H4 (cell line): ENCODE measurements around the gene C2CD2. TPM values are rescaled to one million over a fixed set of nuclear protein-coding genes. Genes with fewer than 3 reads are reported as not detected.

Experiments
- DNase-seq: peaks from one replicate; pipeline ENCODE4 v3.0.0-alpha.2; 2015; ENCODE audit warnings: low spot score
- total RNA-seq: library from RNA; depleted of rRNA; stranded (reverse); fragments of >200 nt; shearing (Covaris generic); gene quantifications from 2 replicates; pipeline ENCODE4 v1.2.3, GENCODE V29; 2014

The C2CD2 gene
- total RNA-seq, 1 experiment from 2014 or later, result 15.7 TPM

GRCh38 chr21:41867313-41867712 is 86.5 kb downstream of the C2CD2 start:
- no peak for DNase-seq

DNA sequence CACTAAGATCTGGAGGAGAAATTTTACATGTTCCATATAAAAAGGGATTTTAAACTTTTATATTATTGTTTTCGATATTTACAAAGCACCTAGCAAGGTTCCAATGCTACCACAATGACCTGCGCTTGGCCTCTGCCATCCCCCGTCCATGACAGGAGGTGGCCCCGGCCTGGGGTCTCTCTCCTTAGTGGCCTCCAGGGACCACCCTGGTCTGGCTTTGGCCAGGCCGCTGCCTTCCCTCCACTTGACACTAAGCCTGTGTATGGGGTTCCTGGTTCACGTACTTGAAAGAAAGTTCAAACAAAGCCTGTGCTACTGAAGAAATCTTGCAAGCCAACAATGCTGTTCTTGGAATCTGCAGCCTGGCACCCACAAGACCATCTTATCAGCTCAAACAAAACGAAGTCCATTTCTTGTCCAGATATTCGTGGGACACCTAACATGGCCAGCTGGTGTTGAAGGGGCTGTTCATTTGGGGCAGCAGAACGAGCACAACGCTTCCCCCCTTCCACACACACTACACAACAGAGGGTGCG is 87.5 kb downstream of the C2CD2 start:
- no peak for DNase-seq

GRCh38 chr21:41865002-41865777 is 88.6 kb downstream of the C2CD2 start:
- DNase-seq, result no peak

DNA sequence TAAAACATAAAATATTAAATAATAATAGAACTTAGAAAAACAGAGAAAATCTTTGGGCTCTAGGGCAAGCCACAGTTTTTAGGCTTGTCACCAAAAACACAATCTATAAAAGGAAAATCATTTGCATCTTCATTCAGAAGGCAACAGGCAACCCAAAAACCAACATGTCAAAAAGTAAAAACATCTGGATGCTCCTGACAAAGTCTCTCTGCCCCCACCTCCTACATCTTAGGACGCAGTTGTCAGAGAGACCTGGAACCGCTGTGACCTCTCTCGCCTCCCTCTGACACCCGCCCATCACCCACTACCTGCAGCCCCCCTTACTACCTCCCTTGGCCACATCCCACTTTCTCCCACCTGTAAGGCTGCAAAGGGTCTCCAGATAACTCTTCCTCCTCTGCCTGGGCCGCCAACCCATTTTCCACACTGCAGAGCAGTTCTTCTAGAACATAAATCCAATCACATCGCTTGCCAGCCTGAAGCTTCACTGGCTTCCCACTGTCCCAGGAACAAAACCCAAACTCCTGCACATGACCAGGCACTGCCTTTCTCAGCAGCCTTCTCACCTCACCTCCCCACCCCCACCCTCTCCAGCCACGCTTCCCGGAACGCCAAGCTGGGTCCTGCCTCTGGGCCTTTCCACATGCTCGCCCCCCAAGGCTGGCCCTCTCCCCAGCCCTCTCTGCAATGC is 89.4 kb downstream of the C2CD2 start:
- no peak for DNase-seq

- no peak for DNase-seq
These were observed 90.4 kb downstream of the C2CD2 start for GRCh38 chr21:41863439-41863740.

- DNase-seq, result no peak
These were observed 91.8 kb downstream of the C2CD2 start for GRCh38 chr21:41861987-41862386.

GRCh38 chr21:41861255-41861654 is 92.6 kb downstream of the C2CD2 start:
- DNase-seq, result no peak

DNA sequence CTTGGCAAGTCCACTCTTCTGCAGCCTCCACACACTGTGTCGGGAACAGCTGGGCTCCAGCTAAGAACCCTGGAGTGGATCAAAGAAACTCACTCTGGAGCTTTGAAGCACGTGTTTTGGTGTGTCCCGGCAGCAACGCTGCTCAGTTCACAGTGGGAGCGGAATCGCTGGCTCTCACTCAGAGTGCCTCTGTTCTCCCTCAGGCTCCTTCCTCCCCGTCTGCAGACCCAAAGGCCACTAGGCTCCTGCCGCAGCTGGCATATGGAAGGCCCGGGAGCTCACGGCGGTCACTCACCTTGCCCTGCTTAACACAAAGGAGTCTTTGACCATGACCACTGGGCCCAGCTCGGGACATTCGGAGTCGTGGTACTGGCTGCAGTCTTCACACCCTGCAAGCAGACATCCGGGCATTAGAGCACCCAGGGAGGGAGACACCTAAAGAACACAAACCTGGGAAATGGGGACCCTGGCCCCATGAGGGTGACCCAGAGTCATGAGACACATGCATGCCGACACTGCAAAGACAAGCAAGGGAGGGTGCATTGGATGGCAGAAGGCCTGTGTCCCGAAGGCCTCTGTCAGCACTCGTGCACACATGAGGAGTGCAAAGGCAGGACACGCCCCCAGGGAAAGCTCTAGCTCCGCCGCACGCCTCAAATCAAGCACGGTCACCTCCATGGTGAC is 94.4 kb downstream of the C2CD2 start:
- DNase-seq, result no peak

- no peak for DNase-seq
These were observed 95.1 kb downstream of the C2CD2 start for GRCh38 chr21:41858466-41859296.

DNA sequence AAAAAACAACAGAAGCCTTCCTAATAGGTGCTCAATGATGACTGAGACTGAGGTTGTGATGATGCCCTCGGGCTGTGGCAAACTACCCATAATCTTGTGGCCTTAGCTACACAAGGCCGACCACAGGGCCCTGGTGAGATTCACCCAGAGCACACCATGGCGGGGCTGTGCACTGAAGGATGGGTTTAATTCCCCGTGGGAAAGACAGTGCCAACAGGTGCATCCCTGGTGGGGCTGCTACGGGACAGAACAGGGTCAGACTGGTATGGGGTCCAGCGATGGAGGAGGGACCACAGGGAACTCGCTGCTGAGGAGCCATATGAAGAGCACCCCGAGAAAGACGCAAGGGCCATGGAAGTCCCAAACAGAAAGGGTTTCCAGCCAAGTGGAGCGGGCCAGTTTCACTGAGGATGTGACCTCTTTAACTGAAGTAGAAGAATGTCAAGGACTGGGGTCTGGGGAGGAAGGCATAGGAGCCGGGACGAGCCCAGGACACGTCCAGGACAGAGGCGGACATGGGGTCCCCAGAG is 96.0 kb downstream of the C2CD2 start:
- no peak for DNase-seq

DNA sequence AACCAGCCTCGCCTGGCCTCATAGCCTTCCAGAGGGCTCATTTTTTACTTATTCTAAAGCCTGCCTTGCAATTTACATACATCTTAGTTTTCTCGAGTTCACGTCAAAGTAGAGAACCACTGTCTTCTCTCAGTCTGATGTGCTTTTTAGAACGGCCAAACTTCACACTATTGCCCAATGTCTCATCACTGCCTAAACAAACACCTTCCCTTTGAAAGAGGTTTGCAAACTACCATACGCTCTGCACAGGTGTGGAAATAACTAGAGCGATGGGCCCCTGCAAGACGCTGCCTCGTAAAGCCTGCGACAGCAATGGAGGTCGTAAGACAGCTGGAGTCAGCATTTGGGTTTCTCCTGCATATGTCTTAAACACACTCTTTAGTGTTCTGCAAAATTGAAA is 97.2 kb downstream of the C2CD2 start:
- no peak for DNase-seq

GRCh38 chr21:41854426-41854995 is 99.3 kb downstream of the C2CD2 start:
- DNase-seq, result no peak

- DNase-seq, result no peak
These were observed 100.9 kb downstream of the C2CD2 start for GRCh38 chr21:41852929-41853320.

DNA sequence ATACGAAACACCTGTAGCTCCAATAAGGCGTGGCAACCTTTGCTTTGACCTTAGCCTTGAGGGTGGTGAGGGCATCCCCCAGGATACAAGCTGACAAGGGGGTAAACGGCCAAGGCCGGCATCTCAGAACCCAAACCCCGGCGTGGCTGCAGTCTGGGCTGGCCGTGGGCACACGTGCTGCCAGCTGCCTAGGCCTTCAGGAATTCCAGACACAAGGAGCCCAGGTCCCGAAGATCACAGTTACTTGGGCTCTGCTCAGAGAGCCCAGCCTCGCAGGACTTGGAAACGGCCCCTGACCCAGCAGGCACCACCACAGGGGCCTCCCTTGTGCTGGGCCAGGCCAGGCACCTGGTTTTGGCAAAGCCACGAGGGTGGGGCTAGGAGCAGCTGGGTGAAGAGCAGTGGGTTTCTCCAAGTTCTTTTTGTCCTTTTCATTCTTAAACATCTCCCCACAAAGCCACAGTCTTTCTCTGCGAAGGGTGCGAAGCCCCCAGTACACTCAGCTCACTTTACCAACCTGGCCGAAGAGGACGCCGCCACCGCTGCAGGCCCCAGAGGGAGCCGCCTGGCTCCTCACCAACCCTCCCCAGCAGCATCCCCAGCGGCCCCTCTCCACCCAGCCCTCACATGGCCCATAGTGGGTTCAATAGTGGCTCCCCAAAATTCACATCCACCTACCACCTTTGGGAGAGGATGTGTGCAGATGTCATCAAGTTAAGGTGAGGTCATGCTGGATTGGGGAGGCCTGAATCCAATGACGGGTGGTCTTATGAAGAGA is 101.5 kb downstream of the C2CD2 start:
- no peak for DNase-seq

DNA sequence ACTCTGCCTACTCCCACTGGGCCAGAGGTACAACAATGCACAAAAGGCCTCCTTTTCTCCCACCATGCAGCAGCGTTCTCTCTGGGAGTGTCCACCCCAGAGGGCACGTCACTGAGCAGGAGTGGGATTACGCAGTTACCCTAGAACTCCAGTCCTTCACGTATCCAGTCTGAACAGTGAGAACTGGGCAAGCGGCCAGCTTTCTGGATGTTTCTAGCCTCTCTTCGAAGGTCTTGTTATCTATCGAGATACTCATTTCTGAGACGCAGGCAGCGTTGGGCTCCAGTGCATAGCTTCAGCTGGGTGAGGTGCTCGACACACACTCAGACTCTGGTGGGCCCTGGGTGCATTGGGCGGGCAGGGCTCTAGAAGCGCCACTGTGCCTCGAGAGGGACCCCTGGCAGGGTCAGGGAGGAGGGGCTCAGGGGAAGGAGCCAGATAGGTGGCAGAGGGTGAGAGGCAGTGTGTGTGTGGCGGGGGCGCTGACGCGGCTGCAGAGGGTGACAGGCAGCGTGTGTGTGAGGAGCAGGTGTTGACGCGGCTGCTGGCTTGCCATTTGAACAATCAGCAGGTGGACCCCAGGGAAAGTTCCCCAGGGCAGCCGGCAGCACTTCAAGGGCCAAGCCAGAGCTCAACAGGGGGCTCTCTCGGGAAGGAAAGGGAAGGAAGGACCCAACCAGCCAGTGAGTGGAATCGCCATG is 102.6 kb downstream of the C2CD2 start:
- DNase-seq, result no peak

GRCh38 chr21:41850085-41850484 is 103.7 kb downstream of the C2CD2 start:
- no peak for DNase-seq

DNA sequence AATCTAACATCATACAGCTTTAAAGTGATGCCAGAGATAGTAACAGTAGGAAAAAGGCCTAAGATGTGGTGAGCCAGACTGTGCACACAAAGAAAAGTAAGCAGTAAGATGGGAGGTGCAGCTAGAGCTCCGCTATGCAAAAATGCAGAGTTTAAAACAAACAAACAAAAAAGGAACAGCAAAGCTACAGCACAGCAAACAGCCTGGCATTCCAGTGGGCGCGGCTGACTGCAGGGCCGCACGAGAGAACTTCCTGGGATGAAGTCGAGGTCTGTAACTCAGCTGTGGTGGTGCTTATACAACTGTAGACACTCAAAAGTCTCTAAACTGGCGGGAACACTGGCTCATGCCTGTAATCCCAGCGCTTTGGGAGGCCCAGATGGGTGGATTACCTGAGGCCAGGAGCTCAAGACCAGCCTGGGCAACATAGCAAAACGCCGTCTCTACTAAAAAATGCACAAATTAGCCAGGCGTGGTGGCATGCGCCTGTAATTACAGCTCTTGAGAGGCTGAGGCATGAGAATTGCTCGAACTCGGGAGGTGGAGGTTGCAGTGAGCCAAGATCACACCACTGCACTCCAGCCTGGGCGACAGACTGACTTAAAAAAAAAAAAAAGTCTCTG is 104.7 kb downstream of the C2CD2 start:
- no peak for DNase-seq

GRCh38 chr21:41848533-41848932 is 105.3 kb downstream of the C2CD2 start:
- no peak for DNase-seq

GRCh38 chr21:41847066-41847804 is 106.6 kb downstream of the C2CD2 start:
- no peak for DNase-seq
